Left renal cortex interstitium (tissue), 4 donors: ENCODE measurements around the gene ACSF3. TPM values are rescaled to one million over a fixed set of nuclear protein-coding genes. Genes with fewer than 3 reads are reported as not detected.

Experiments
- DNase-seq, 4 donors: peaks; one replicate each; pipeline ENCODE4 v3.0.0-alpha.2; 2013; ENCODE audit warnings: low read depth in 4 of 4, low spot score in 2 of 4, missing footprints in 1 of 4
- polyA plus RNA-seq, 4 donors: library from polyadenylated mRNA; unstranded; fragments of 120-200 nt; gene quantifications; one replicate each; pipeline ENCODE4 v1.2.1, GENCODE V29; 2013; ENCODE audit not compliant: insufficient read length in 4 of 4

Gene ACSF3
- polyA plus RNA-seq, 4 donors, result 27.6 to 37.9 (median 33.5) TPM

- DNase-seq, result no peak
Observed at GRCh38 chr16:89120921-89121351, 27.3 kb downstream of the ACSF3 start.

- no peak for DNase-seq
Observed at GRCh38 chr16:89121691-89122321, 28.2 kb downstream of the ACSF3 start.

GRCh38 chr16:89122322-89122851 is 28.7 kb downstream of the ACSF3 start:
- no peak for DNase-seq

GRCh38 chr16:89123001-89123830 is 29.6 kb downstream of the ACSF3 start:
- no peak for DNase-seq

- DNase-seq, result no peak
Observed at GRCh38 chr16:89123831-89124100, 30.1 kb downstream of the ACSF3 start.

GRCh38 chr16:89129378-89129777 is 35.7 kb downstream of the ACSF3 start:
- no peak for DNase-seq

GRCh38 chr16:89130448-89130847 is 36.8 kb downstream of the ACSF3 start:
- DNase-seq, result no peak

- no peak for DNase-seq
Observed at GRCh38 chr16:89131783-89132182, 38.1 kb downstream of the ACSF3 start.

GRCh38 chr16:89132194-89133005 is 38.7 kb downstream of the ACSF3 start:
- no peak for DNase-seq

- no peak for DNase-seq
Observed at GRCh38 chr16:89133457-89134127, 39.9 kb downstream of the ACSF3 start.

- no peak for DNase-seq
Observed at GRCh38 chr16:89134269-89134668, 40.6 kb downstream of the ACSF3 start.

- DNase-seq, result no peak
Observed at GRCh38 chr16:89135166-89135565, 41.5 kb downstream of the ACSF3 start.

GRCh38 chr16:89135971-89136765 is 42.5 kb downstream of the ACSF3 start:
- DNase-seq, result no peak

- no peak for DNase-seq
Observed at GRCh38 chr16:89136931-89137330, 43.3 kb downstream of the ACSF3 start.

- no peak for DNase-seq
Observed at GRCh38 chr16:89137666-89138512, 44.2 kb downstream of the ACSF3 start.

- no peak for DNase-seq
Observed at GRCh38 chr16:89138513-89138795, 44.8 kb downstream of the ACSF3 start.

GRCh38 chr16:89138843-89139520 is 45.3 kb downstream of the ACSF3 start:
- DNase-seq, result no peak

- no peak for DNase-seq
Observed at GRCh38 chr16:89139907-89140361, 46.3 kb downstream of the ACSF3 start.

GRCh38 chr16:89140401-89140800 is 46.7 kb downstream of the ACSF3 start:
- no peak for DNase-seq
